Brain microvascular endothelial cell (primary cell): ENCODE measurements around the gene TSPAN11.

Experiments used
- DNase-seq: peaks from one replicate; pipeline ENCODE4 v3.0.0-alpha.2; 2020
- H3K27ac ChIP-seq: fragments of 250-450 bp; sonication (Bioruptor Pico); 2 replicates; pipeline ENCODE4 v1.5.1; 2020; ENCODE audit warnings: mild to moderate bottlenecking, moderate library complexity
- H3K27me3 ChIP-seq: fragments of 250-450 bp; sonication (Bioruptor Pico); replicated peaks from 2 replicates; pipeline ENCODE4 v1.5.1; 2020; ENCODE audit warnings: mild to moderate bottlenecking
- H3K36me3 ChIP-seq: fragments of 250-450 bp; sonication (Bioruptor Pico); replicated peaks from 2 replicates; pipeline ENCODE4 v1.5.1; 2020; ENCODE audit warnings: mild to moderate bottlenecking
- H3K4me3 ChIP-seq: 2 replicates; pipeline ENCODE4 v1.5.1; 2011; ENCODE audit warnings: low read depth, mild to moderate bottlenecking, control low read depth, low read length, moderate library complexity
- CTCF ChIP-seq: IDR thresholded peaks from 2 replicates; pipeline ENCODE4 v1.5.1; 2011; ENCODE audit warnings: low read depth, mild to moderate bottlenecking, moderate library complexity, low read length, control low read depth, inconsistent platforms; ENCODE audit errors: missing control alignments
- in situ Hi-C: cut with HindIII; loops from 2 replicates; pipeline ENCODE4 v1.10.0; 2017; ENCODE audit warnings: low sequenced_read_pairs, low pct_ligation_motif_present

TSPAN11 gene

GRCh38 chr12:31033681-31034080 lies 107.1 kb downstream of the TSPAN11 start:
- Histone ChIP-seq H3K27ac (no peak overlapping the region), H3K36me3 (no peaks in the 10 kb centered on the region), H3K4me3 (no peak overlapping the region), H3K27me3 (no peaks in the 10 kb centered on the region)
- TF ChIP-seq CTCF, result no peak
- in situ Hi-C loops, result no loop called here
- no peak for DNase-seq

GRCh38 chr12:31034372-31034771 lies 107.8 kb downstream of the TSPAN11 start:
- no peak overlapping the region for H3K27ac ChIP-seq
- TF ChIP-seq CTCF, result no peak
- no peak overlapping the region for H3K4me3 ChIP-seq
- no peak for DNase-seq
- no peaks in the 10 kb centered on the region for H3K27me3 ChIP-seq
- no peaks in the 10 kb centered on the region for H3K36me3 ChIP-seq
- in situ Hi-C loops, result no loop called here

DNA sequence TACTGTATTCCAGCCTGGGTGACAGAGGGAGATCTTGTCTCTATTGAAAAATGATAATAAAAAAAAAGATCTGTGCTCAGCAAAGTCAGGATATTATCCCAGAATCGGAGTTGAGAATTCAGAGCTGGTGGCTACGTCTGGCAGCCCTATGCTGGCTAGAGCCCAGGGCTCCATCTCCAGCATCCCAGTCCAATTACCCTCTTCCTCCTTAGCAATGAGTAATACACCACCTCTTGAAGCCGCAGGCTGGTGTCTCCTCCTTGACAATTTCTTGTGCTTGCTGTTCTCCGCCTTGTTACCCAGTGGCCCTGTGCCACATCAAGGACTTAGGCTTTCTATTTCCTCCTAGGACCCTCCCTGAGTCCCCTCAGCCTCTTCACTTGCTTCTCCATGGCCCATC lies 108.7 kb downstream of the TSPAN11 start:
- no peak for TF ChIP-seq CTCF
- in situ Hi-C loops, result no loop called here

DNA sequence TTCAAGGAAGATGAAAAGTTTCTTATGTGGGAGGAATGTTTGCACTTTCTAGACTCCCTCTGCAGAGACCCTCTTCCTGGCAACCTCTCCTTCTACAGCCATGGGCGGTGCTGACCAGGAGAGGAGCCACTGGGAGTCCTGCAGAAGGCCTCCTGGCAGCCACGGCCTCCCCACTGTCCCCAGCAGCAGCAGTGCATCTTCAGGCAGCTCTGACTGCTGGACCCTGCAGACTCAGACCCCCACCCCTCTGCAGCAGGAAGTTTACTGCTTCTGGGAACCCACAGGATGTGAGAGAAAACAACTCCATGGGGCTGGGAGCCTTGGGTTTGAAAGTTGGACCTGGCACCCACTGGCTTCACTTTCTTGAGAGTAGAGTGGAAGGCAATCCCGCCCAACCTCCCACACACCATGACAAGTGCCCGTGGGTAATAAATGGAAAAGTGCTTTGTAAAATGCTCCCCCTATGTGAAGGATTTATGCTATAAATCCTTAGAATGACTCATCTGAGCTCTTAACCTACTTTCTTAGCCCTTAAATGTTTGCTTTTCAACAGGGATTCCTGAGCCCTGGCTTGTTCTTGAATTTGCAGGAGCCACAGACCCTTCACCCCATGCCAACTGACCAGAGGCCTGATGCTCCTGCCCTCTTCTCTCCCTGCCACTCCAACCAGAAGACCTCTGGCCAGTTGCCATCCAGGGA lies 109.6 kb downstream of the TSPAN11 start:
- no peak overlapping the region for H3K27ac ChIP-seq
- H3K36me3 ChIP-seq, result no peaks in the 10 kb centered on the region
- no peak for DNase-seq
- in situ Hi-C loops, result no loop called here
- no peak for TF ChIP-seq CTCF
- no peaks in the 10 kb centered on the region for H3K27me3 ChIP-seq
- H3K4me3 ChIP-seq, result no peak overlapping the region

More for the DNA sequence above, 108.7 kb downstream of the TSPAN11 start:
- H3K36me3 ChIP-seq, result no peaks in the 10 kb centered on the region
- H3K4me3 ChIP-seq, result no peak overlapping the region
- no peak overlapping the region for H3K27ac ChIP-seq
- no peaks in the 10 kb centered on the region for H3K27me3 ChIP-seq
- no peak for DNase-seq

DNA sequence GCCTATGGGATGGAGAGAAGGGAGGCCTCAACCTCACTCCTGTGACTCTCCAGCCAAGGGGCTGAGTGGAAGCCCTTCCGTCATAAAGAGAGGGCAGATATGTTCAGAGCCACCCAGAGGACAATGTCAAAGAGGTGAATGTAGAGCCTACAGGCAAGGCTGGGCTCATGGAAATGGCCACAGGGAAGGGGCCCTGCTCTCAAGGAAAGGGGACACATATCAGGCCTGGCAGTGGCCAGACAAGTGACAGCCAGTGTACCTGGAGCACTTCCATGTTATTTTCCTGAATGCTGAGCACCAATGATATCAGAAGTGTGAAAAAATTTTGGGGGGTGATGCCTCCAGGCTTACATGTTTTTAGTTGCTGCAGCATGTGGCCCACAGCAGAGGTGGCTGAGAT lies 110.5 kb downstream of the TSPAN11 start:
- DNase-seq, result no peak
- Histone ChIP-seq H3K27ac (no peak overlapping the region), H3K27me3 (no peaks in the 10 kb centered on the region), H3K36me3 (no peaks in the 10 kb centered on the region), H3K4me3 (no peak overlapping the region)
- in situ Hi-C loops, result no loop called here
- TF ChIP-seq CTCF, result no peak

GRCh38 chr12:31037931-31038330 lies 111.4 kb downstream of the TSPAN11 start:
- in situ Hi-C loops, result no loop called here
- Histone ChIP-seq H3K27ac (no peak overlapping the region), H3K36me3 (no peaks in the 10 kb centered on the region), H3K4me3 (no peak overlapping the region), H3K27me3 (no peaks in the 10 kb centered on the region)
- DNase-seq, result no peak
- no peak for TF ChIP-seq CTCF
